Measurements from ENCODE around the gene LIMK2.
"Not testable (repeated sequence)": the region's sequence is repeated elsewhere in the genome, so short reads cannot be mapped to it uniquely, and the experiment has no call there.

LIMK2 gene

GRCh38 chr22:31302537-31302936 lies 90.4 kb downstream of the LIMK2 start:
- intact Hi-C loops (cut with DNase I), result no loop called here

GRCh38 chr22:31305194-31305593 lies 93.1 kb downstream of the LIMK2 start:
- DNase-seq, result no peak
- intact Hi-C loops (cut with DNase I), result no loop called here

More at GRCh38 chr22:31302537-31302936, 90.4 kb downstream of the LIMK2 start:
- no peak for DNase-seq

GRCh38 chr22:31308181-31308580 lies 96.1 kb downstream of the LIMK2 start:
- DNase-seq, result no peak
- intact Hi-C loops (cut with DNase I), result no loop called here

GRCh38 chr22:31313366-31314147 lies 101.5 kb downstream of the LIMK2 start:
- intact Hi-C loops (cut with DNase I), result no loop called here
- peak; percentile 37 to 90 (median 75) for DNase-seq

GRCh38 chr22:31314220-31314619 lies 102.1 kb downstream of the LIMK2 start:
- DNase-seq, result not testable (repeated sequence)

GRCh38 chr22:31321421-31321820 lies 109.3 kb downstream of the LIMK2 start:
- intact Hi-C loops (cut with DNase I), result no loop called here
- DNase-seq, result peak in 18 of 42 donors; percentile 27 to 70 (median 42)

More at GRCh38 chr22:31314220-31314619, 102.1 kb downstream of the LIMK2 start:
- intact Hi-C loops (cut with DNase I), result not testable (repeated sequence)

- intact Hi-C loops (cut with DNase I), result no loop called here
Measured at GRCh38 chr22:31323578-31324550, 111.8 kb downstream of the LIMK2 start.

GRCh38 chr22:31326877-31327276 lies 114.8 kb downstream of the LIMK2 start:
- intact Hi-C loops (cut with DNase I), result no loop called here
- DNase-seq, result no peak

More at GRCh38 chr22:31323578-31324550, 111.8 kb downstream of the LIMK2 start:
- no peak for DNase-seq

GRCh38 chr22:31327806-31328543 lies 115.9 kb downstream of the LIMK2 start:
- intact Hi-C loops (cut with DNase I), result no loop called here
- DNase-seq, result peak in 2 of 42 donors; percentile 44 to 49

- intact Hi-C loops (cut with DNase I), result no loop called here
- no peak for DNase-seq
Measured at GRCh38 chr22:31328544-31328960, 116.5 kb downstream of the LIMK2 start.

GRCh38 chr22:31329029-31329428 lies 116.9 kb downstream of the LIMK2 start:
- intact Hi-C loops (cut with DNase I), result no loop called here
- no peak for DNase-seq

Measured in head of caudate nucleus (tissue), 42 donors.